Neural progenitor cell (in vitro differentiated cells): Measurements from ENCODE around the gene PCNT.

ENCODE experiments used
- EZH2 ChIP-seq: fragments of 200-600 bp; sonication (generic); IDR thresholded peaks from 2 replicates; pipeline ENCODE4 v1.6.1; 2017; ENCODE audit warnings: antibody characterized with exemption, mild to moderate bottlenecking, moderate library complexity
- EZH2phosphoT487 ChIP-seq: fragments of 200-600 bp; sonication (generic); IDR thresholded peaks from 2 replicates; pipeline ENCODE4 v1.6.1; 2017; ENCODE audit warnings: antibody characterized with exemption
- TF ChIP-seq, protein P1 (sequence below): fragments of 200-600 bp; sonication (generic); IDR thresholded peaks from 2 replicates; pipeline ENCODE4 v1.5.1; 2017; ENCODE audit warnings: antibody characterized with exemption, mild to moderate bottlenecking

GRCh38 chr21:46304955-46305354, 19.0 kb upstream of the PCNT start:
- TF ChIP-seq EZH2 (no peak), EZH2phosphoT487 (no peak)
- TF ChIP-seq, protein P1, sequence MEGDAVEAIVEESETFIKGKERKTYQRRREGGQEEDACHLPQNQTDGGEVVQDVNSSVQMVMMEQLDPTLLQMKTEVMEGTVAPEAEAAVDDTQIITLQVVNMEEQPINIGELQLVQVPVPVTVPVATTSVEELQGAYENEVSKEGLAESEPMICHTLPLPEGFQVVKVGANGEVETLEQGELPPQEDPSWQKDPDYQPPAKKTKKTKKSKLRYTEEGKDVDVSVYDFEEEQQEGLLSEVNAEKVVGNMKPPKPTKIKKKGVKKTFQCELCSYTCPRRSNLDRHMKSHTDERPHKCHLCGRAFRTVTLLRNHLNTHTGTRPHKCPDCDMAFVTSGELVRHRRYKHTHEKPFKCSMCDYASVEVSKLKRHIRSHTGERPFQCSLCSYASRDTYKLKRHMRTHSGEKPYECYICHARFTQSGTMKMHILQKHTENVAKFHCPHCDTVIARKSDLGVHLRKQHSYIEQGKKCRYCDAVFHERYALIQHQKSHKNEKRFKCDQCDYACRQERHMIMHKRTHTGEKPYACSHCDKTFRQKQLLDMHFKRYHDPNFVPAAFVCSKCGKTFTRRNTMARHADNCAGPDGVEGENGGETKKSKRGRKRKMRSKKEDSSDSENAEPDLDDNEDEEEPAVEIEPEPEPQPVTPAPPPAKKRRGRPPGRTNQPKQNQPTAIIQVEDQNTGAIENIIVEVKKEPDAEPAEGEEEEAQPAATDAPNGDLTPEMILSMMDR = no peak
